Stomach (tissue), 9 donors: Measurements from ENCODE around the gene ZNF462. TPM values are rescaled to one million over a fixed set of nuclear protein-coding genes. Genes with fewer than 3 reads are reported as not detected.
A peak's percentile ranks its signal among the peaks of the same experiment; 100 is the strongest.

Experiments
- DNase-seq, 2 donors: peaks; one replicate each; pipeline versions ENCODE4 v3.0.0 to v3.0.0-alpha.2; 2013 to 2019
- H3K27ac ChIP-seq, 5 donors: fragments of 200-600 bp in 4 of 5; sonication (generic) in 4 of 5; one replicate each; pipeline ENCODE4 v1.5.1; 2013 to 2019; ENCODE audit warnings: mild to moderate bottlenecking in 1 of 5, moderate library complexity in 1 of 5
- H3K27me3 ChIP-seq, 3 donors: fragments of 200-600 bp; sonication (generic); one replicate each; pipeline ENCODE4 v1.5.1; 2017 to 2019; ENCODE audit warnings: mixed run types in 1 of 3
- H3K36me3 ChIP-seq, 4 donors: fragments of 200-600 bp; sonication (generic); 1 replicate in 3 of 4; 2 replicates in 1 of 4; pipeline ENCODE4 v1.5.1; 2016 to 2019
- H3K4me1 ChIP-seq, 4 donors: fragments of 200-600 bp; sonication (generic); one replicate each; pipeline ENCODE4 v1.5.1; 2016 to 2019
- H3K4me3 ChIP-seq, 4 donors: fragments of 200-600 bp; sonication (generic) in 3 of 4; one replicate each; pipeline ENCODE4 v1.5.1; 2016 to 2019; ENCODE audit warnings: mild to moderate bottlenecking in 1 of 4
- H3K9me3 ChIP-seq, 4 donors: fragments of 200-600 bp; sonication (generic); one replicate each; pipeline ENCODE4 v1.5.1; 2016 to 2019
- CTCF ChIP-seq, 7 experiments: fragments of 450-650 bp in 4 of 7; fragments of 200-600 bp in 3 of 7; sonication (generic) in 3 of 7; IDR thresholded peaks; one replicate each; pipeline ENCODE4 v1.5.1; 2016 to 2019; ENCODE audit warnings: antibody characterized with exemption in 7 of 7, control low read depth in 2 of 7, mild to moderate bottlenecking in 1 of 7
- EP300 ChIP-seq: sonication (generic); formaldehyde crosslinking; IDR thresholded peaks from one replicate; pipeline ENCODE4 v1.6.1; 2017; ENCODE audit warnings: antibody characterized with exemption
- POLR2A ChIP-seq, 4 donors: fragments of 450-650 bp; IDR thresholded peaks; one replicate each; pipeline ENCODE4 v1.6.1; 2016; ENCODE audit warnings: antibody characterized with exemption in 4 of 4, control low read depth in 2 of 4, mild to moderate bottlenecking in 1 of 4, moderate library complexity in 1 of 4
- POLR2AphosphoS5 ChIP-seq, 3 donors: sonication (generic); formaldehyde crosslinking; IDR thresholded peaks; one replicate each; pipeline ENCODE4 v1.6.1; 2016; ENCODE audit warnings: antibody characterized with exemption in 3 of 3
- WGBS, 5 donors: extraction: QIAGEN DNeasy Blood & Tissue Kit in 3 of 5; methylation state at CpG; one replicate each; pipeline versions ENCODE4 v1.1.5 to v1.1.7; 2013 to 2018; 5-methylcytosine and 5-hydroxymethylcytosine counted together
- intact Hi-C: fragments of 100-400 bp; cut with DNase I; formaldehyde crosslinking; loops from one replicate; pipeline ENCODE4 v1.15.1; 2023; ENCODE audit warnings: low total_unique reads
- polyA plus RNA-seq, 3 donors: library from polyadenylated mRNA; stranded (reverse); fragments of 200-250 nt; gene quantifications; one replicate each; pipeline ENCODE4 v1.2.3, GENCODE V29; 2013
- total RNA-seq, 5 donors: library from RNA; depleted of rRNA; stranded (reverse); fragments of >200 nt; gene quantifications; one replicate each; pipeline versions ENCODE4 v1.1.0 to v1.2.3, GENCODE V29; 2014 to 2016
- donor health status: healthy with polysubstance abuse.
- donor health status: Bipolar disorder and iron deficiency.
- donor health status: healthy.

ZNF462 gene
- total and polyA plus RNA-seq, 8 donors = 0.50 to 60.1 (median 10.1) TPM

GRCh38 chr9:106868087-106868486 is 5.1 kb downstream of the ZNF462 start:
- H3K9me3 ChIP-seq = no peaks in the 10 kb centered on the region

GRCh38 chr9:106868565-106868964 is 5.6 kb downstream of the ZNF462 start:
- Histone ChIP-seq H3K27ac (peak overlapping the region in 4 of 5 donors; percentile 13 to 69 (median 65)), H3K36me3 (no peaks in the 10 kb centered on the region), H3K4me1 (peaks cover 12 to 55% (median 35%) of the 10 kb centered on the region in 4 donors), H3K27me3 (peaks cover 0 to 7% (median 7%) of the 10 kb centered on the region in 3 donors), H3K9me3 (no peaks in the 10 kb centered on the region), H3K4me3 (no peak overlapping the region)
- no peak for DNase-seq
- 52 to 56% (median 52%) methylated on average over 5 of the region's 5 CpGs for WGBS, 5 donors
- TF ChIP-seq EP300 (no peak), CTCF (IDR thresholded peaks at IDR 0.05) (no peak), POLR2A (IDR thresholded peaks at IDR 0.05) (no peak)
- intact Hi-C loops = no loop called here

More at GRCh38 chr9:106868087-106868486, 5.1 kb downstream of the ZNF462 start:
- H3K4me1 ChIP-seq = peaks cover 12 to 56% (median 36%) of the 10 kb centered on the region in 4 donors
- no peak for TF ChIP-seq CTCF (IDR thresholded peaks at IDR 0.05)
- no peak for TF ChIP-seq POLR2AphosphoS5 (IDR thresholded peaks at IDR 0.05)
- TF ChIP-seq EP300 = no peak
- no peak for TF ChIP-seq POLR2A (IDR thresholded peaks at IDR 0.05)
- no peaks in the 10 kb centered on the region for H3K36me3 ChIP-seq
- 65 to 71% (median 70%) methylated on average over 1 of the region's 1 CpG for WGBS, 5 donors
- H3K27ac ChIP-seq = peak overlapping the region in 4 of 5 donors; percentile 13 to 69 (median 65)
- intact Hi-C loops = no loop called here
- H3K4me3 ChIP-seq = no peak overlapping the region
- DNase-seq = no peak
- peaks cover 0 to 12% (median 9%) of the 10 kb centered on the region in 3 donors for H3K27me3 ChIP-seq

DNA sequence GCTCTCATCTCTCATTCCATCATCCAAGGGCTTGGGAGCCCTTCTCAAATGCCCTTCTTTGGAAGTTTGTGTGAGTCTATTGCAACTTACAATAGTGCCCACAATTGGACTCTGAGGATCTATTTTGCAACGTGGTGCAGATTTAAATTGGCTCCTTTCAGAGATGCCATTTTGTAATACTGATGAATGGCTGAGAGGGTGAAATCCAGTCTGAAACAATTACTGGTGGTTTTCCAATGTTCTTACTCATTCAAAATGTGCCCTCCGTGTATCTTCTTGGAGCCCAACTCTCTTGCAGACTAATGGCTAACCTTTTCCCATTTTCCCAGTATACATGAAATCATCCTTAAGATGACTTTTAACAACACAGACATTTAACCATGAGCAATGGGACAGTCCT is 6.1 kb downstream of the ZNF462 start:
- 47 to 65% (median 61%) methylated on average over 2 of the region's 2 CpGs for WGBS, 5 donors
- H3K4me1 ChIP-seq = peaks cover 12 to 53% (median 31%) of the 10 kb centered on the region in 4 donors
- intact Hi-C loops = no loop called here

GRCh38 chr9:106869458-106869857 is 6.5 kb downstream of the ZNF462 start:
- no peak overlapping the region for H3K4me3 ChIP-seq
- DNase-seq = peak in 1 of 2 donors; percentile 47

More for the DNA sequence above, 6.1 kb downstream of the ZNF462 start:
- Histone ChIP-seq H3K36me3 (no peaks in the 10 kb centered on the region), H3K4me3 (no peak overlapping the region), H3K27ac (peak overlapping the region in 4 of 5 donors; percentile 13 to 69 (median 65)), H3K9me3 (no peaks in the 10 kb centered on the region), H3K27me3 (peaks cover 0 to 3% (median 3%) of the 10 kb centered on the region in 3 donors)
- TF ChIP-seq EP300 (no peak), POLR2AphosphoS5 (IDR thresholded peaks at IDR 0.05) (no peak), CTCF (IDR thresholded peaks at IDR 0.05) (no peak)
- no peak for DNase-seq

GRCh38 chr9:106872641-106873040 is 9.7 kb downstream of the ZNF462 start:
- peaks cover 6 to 56% (median 29%) of the 10 kb centered on the region in 4 donors for H3K4me1 ChIP-seq
- H3K4me3 ChIP-seq = no peak overlapping the region
- no peaks in the 10 kb centered on the region for H3K9me3 ChIP-seq
- no peaks in the 10 kb centered on the region for H3K36me3 ChIP-seq
- TF ChIP-seq CTCF (IDR thresholded peaks at IDR 0.05) = no peak
- no peak for TF ChIP-seq EP300
- TF ChIP-seq POLR2A (IDR thresholded peaks at IDR 0.05) = no peak
- no peak for TF ChIP-seq POLR2AphosphoS5 (IDR thresholded peaks at IDR 0.05)
- H3K27ac ChIP-seq = peak overlapping the region in 1 of 5 donors; percentile 41
- 88 to 94% (median 92%) methylated on average over 5 of the region's 5 CpGs for WGBS, 5 donors
- no peak for DNase-seq
- H3K27me3 ChIP-seq = no peaks in the 10 kb centered on the region
- intact Hi-C loops = no loop called here

More at GRCh38 chr9:106869458-106869857, 6.5 kb downstream of the ZNF462 start:
- Histone ChIP-seq H3K9me3 (no peaks in the 10 kb centered on the region), H3K4me1 (peaks cover 8 to 53% (median 29%) of the 10 kb centered on the region in 4 donors), H3K27ac (peak overlapping the region in 3 of 5 donors; percentile 61 to 69 (median 69)), H3K36me3 (no peaks in the 10 kb centered on the region), H3K27me3 (no peaks in the 10 kb centered on the region)
- 11 to 24% (median 16%) methylated on average over 3 of the region's 3 CpGs for WGBS, 5 donors
- intact Hi-C loops = no loop called here
- TF ChIP-seq POLR2A (IDR thresholded peaks at IDR 0.05) (no peak), POLR2AphosphoS5 (IDR thresholded peaks at IDR 0.05) (peak in 1 of 3 donors; percentile 6)
